Endothelial cell of umbilical vein (primary cell): ENCODE data around the gene RPH3AL.

ENCODE experiments used
- EZH2 ChIP-seq: IDR thresholded peaks from 2 replicates; pipeline ENCODE4 v1.6.1; 2012; ENCODE audit warnings: borderline replicate concordance, low read depth, mild to moderate bottlenecking, moderate library complexity, low read length, inconsistent platforms; ENCODE audit not compliant: severe bottlenecking
- FOS ChIP-seq: IDR thresholded peaks from 2 replicates; pipeline ENCODE4 v1.6.1; 2011; ENCODE audit warnings: mild to moderate bottlenecking, low read length, moderate library complexity, borderline replicate concordance; ENCODE audit not compliant: insufficient read depth
- JUN ChIP-seq: IDR thresholded peaks from 2 replicates; pipeline ENCODE4 v1.6.1; 2011; ENCODE audit warnings: borderline replicate concordance, low read depth; ENCODE audit not compliant: insufficient read length, insufficient read depth
- MYC ChIP-seq: IDR thresholded peaks from one replicate; pipeline ENCODE4 v1.6.1; 2011; ENCODE audit warnings: mild to moderate bottlenecking, low read depth, low read length
- POLR2A ChIP-seq: IDR thresholded peaks from 2 replicates; pipeline ENCODE4 v1.6.1; 2012; ENCODE audit warnings: low read depth, mild to moderate bottlenecking, control low read depth, low read length
- POLR2AphosphoS5 ChIP-seq: IDR thresholded peaks from 2 replicates; pipeline ENCODE4 v1.6.1; 2012; ENCODE audit warnings: low read depth, mild to moderate bottlenecking, control low read depth, low read length, moderate library complexity; ENCODE audit not compliant: insufficient read depth
- TF ChIP-seq, protein P1 (sequence below), 2 donors: IDR thresholded peaks; 1 replicate in 1 of 2; 2 replicates in 1 of 2; pipeline ENCODE4 v1.5.1; 2011; ENCODE audit warnings: low read length in 2 of 2, mild to moderate bottlenecking in 2 of 2, moderate library complexity in 2 of 2, control low read depth in 1 of 2, inconsistent platforms in 1 of 2, low read depth in 1 of 2; ENCODE audit not compliant: insufficient read depth in 1 of 2; ENCODE audit errors: extremely low read depth in 1 of 2
- TF ChIP-seq, protein P2 (sequence below): IDR thresholded peaks from 2 replicates; pipeline ENCODE4 v1.6.1; 2011; ENCODE audit not compliant: insufficient read depth, insufficient read length

GRCh38 chr17:335691-336090 lies 16.9 kb downstream of the RPH3AL start:
- TF ChIP-seq, protein P1, sequence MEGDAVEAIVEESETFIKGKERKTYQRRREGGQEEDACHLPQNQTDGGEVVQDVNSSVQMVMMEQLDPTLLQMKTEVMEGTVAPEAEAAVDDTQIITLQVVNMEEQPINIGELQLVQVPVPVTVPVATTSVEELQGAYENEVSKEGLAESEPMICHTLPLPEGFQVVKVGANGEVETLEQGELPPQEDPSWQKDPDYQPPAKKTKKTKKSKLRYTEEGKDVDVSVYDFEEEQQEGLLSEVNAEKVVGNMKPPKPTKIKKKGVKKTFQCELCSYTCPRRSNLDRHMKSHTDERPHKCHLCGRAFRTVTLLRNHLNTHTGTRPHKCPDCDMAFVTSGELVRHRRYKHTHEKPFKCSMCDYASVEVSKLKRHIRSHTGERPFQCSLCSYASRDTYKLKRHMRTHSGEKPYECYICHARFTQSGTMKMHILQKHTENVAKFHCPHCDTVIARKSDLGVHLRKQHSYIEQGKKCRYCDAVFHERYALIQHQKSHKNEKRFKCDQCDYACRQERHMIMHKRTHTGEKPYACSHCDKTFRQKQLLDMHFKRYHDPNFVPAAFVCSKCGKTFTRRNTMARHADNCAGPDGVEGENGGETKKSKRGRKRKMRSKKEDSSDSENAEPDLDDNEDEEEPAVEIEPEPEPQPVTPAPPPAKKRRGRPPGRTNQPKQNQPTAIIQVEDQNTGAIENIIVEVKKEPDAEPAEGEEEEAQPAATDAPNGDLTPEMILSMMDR (IDR thresholded peaks at IDR 0.05; ENCODE audit: extremely low read depth in 1 of 2, insufficient read depth in 1 of 2, low read depth in 1 of 2, low read length in 2 of 2) = no peak
- TF ChIP-seq POLR2A (no peak), EZH2 (no peak), FOS (no peak), POLR2AphosphoS5 (no peak), MYC (no peak), JUN (no peak)
- TF ChIP-seq, protein P2, sequence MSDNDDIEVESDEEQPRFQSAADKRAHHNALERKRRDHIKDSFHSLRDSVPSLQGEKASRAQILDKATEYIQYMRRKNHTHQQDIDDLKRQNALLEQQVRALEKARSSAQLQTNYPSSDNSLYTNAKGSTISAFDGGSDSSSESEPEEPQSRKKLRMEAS = no peak
